ENCODE measurements around the gene SCD. TPM values are rescaled to one million over a fixed set of nuclear protein-coding genes. Genes with fewer than 3 reads are reported as not detected.

Gene SCD
- total and polyA plus RNA-seq, 12 donors, result 1.8 to 62.7 (median 14.6) TPM

- Histone ChIP-seq H3K4me1 (no peaks in the 10 kb centered on the region), H3K9me3 (peaks cover 0 to 16% (median 0%) of the 10 kb centered on the region in 11 donors), H3K27ac (no peak overlapping the region), H3K36me3 (no peaks in the 10 kb centered on the region), H3K27me3 (peaks cover 0 to 8% (median 0%) of the 10 kb centered on the region in 7 donors), H3K4me3 (no peak overlapping the region)
- ATAC-seq (no peak), DNase-seq (no peak)
- TF ChIP-seq CTCF (IDR thresholded peaks at IDR 0.05), result no peak
- WGBS, 2 donors, result 66 to 77% methylated on average over 3 of the region's 3 CpGs
- intact Hi-C loops (cut with DNase I), result no loop called here
Measured at GRCh38 chr10:100413173-100413572, 66.1 kb downstream of the SCD start.

Other genes with a start within 250 kb of the SCD start
- gene ERLIN1, start 161.2 kb upstream of the SCD start, total RNA-seq, result 10 to 100 TPM in 2 of 10 donors, 1 to 10 TPM in 8; 4.4 to 13.3 (median 7.5) TPM
- gene ERLIN1, start 161.2 kb upstream of the SCD start, polyA plus RNA-seq, result 1 to 10 TPM; 2.1 to 6.3 TPM
- 10 to 100 TPM in 6 of 10 donors, 1 to 10 TPM in 4; 7.7 to 13.7 (median 10.1) TPM for gene CHUK, start 117.6 kb upstream of the SCD start, total RNA-seq
- 1 to 10 TPM; 7.3 to 7.7 TPM for gene CHUK, start 117.6 kb upstream of the SCD start, polyA plus RNA-seq
- 10 to 100 TPM in 9 of 10 donors, 1 to 10 TPM in 1; 9.5 to 20.0 (median 13.4) TPM for gene CWF19L1, start 79.6 kb upstream of the SCD start, total RNA-seq
- gene CWF19L1, start 79.6 kb upstream of the SCD start, polyA plus RNA-seq, result 10 to 100 TPM; 14.0 to 15.3 TPM
- gene BLOC1S2, start 60.6 kb upstream of the SCD start, total RNA-seq, result 10 to 100 TPM; 13.6 to 23.5 (median 19.8) TPM
- gene BLOC1S2, start 60.6 kb upstream of the SCD start, polyA plus RNA-seq, result 10 to 100 TPM; 19.3 to 32.2 TPM
- gene PKD2L1, start 17.0 kb upstream of the SCD start, total RNA-seq, result not detected
- gene PKD2L1, start 17.0 kb upstream of the SCD start, polyA plus RNA-seq, result not detected
- gene WNT8B, start 115.8 kb downstream of the SCD start, total RNA-seq, result not detected
- gene WNT8B, start 115.8 kb downstream of the SCD start, polyA plus RNA-seq, result not detected
- gene SEC31B, start 172.6 kb downstream of the SCD start, total RNA-seq, result 10 to 100 TPM in 1 of 10 donors, 1 to 10 TPM in 9; 6.7 to 10.6 (median 8.3) TPM
- 10 to 100 TPM in 1 of 2 donors, 1 to 10 TPM in 1; 2.7 to 28.2 TPM for gene SEC31B, start 172.6 kb downstream of the SCD start, polyA plus RNA-seq
- gene NDUFB8, start 182.6 kb downstream of the SCD start, total RNA-seq, result 100 to 1,000 TPM; 321 to 498 (median 422) TPM
- 100 to 1,000 TPM; 750 to 915 TPM for gene NDUFB8, start 182.6 kb downstream of the SCD start, polyA plus RNA-seq
- 10 to 100 TPM; 40.9 to 66.8 (median 50.4) TPM for gene HIF1AN, start 188.7 kb downstream of the SCD start, total RNA-seq
- gene HIF1AN, start 188.7 kb downstream of the SCD start, polyA plus RNA-seq, result 1 to 10 TPM; 7.1 to 7.2 TPM

Measured in heart right ventricle (tissue), 16 donors.